ENCODE results near the gene PTMS. TPM values are rescaled to one million over a fixed set of nuclear protein-coding genes. Genes with fewer than 3 reads are reported as not detected.
A peak's percentile ranks its signal among the peaks of the same experiment; 100 is the strongest.

The PTMS gene
- 100 to 1,000 TPM; 105 to 853 (median 140) TPM for total RNA-seq

GRCh38 chr12:6765634-6766581 lies at the start of gene PTMS:
PTMS (plus strand) TSS chr12:6766363; CDS start chr12:6766706, 343 bp downstream.
- H3K4me1 ChIP-seq: peaks cover 0 to 4% of the 10 kb centered on the region in 2 donors
- H3K4me3 ChIP-seq: peak within 1 kb of the TSS; percentile 72 to 79
- no peaks in the 10 kb centered on the region for H3K9me3 ChIP-seq
- H3K27me3 ChIP-seq: no peaks in the 10 kb centered on the region
- peak in 1 of 4 experiments; percentile 13 for TF ChIP-seq CTCF (IDR thresholded peaks at IDR 0.05)
- TF ChIP-seq POLR2A (IDR thresholded peaks at IDR 0.05): peak; percentile 79 to 94
- H3K36me3 ChIP-seq: no peaks in the 10 kb centered on the region
- H3K27ac ChIP-seq: peak within 1 kb of the TSS; percentile 97 to 98
- peak; percentile 93 to 96 for DNase-seq
- intact Hi-C loops (cut with DNase I; ENCODE audit: low total_unique reads): no loop called here

- intact Hi-C loops (cut with DNase I; ENCODE audit: low total_unique reads): no loop called here
- Histone ChIP-seq H3K36me3 (no peaks in the 10 kb centered on the region), H3K4me1 (no peaks in the 10 kb centered on the region), H3K4me3 (no peak overlapping the region), H3K27me3 (no peaks in the 10 kb centered on the region), H3K9me3 (no peaks in the 10 kb centered on the region), H3K27ac (no peak overlapping the region)
- TF ChIP-seq CTCF (IDR thresholded peaks at IDR 0.05) (no peak), POLR2A (IDR thresholded peaks at IDR 0.05) (no peak)
- no peak for DNase-seq
Observed at GRCh38 chr12:6716874-6717437, 49.2 kb upstream of the PTMS start.

GRCh38 chr12:6722863-6723262 lies 43.3 kb upstream of the PTMS start:
- no peaks in the 10 kb centered on the region for H3K36me3 ChIP-seq
- DNase-seq: no peak
- no peak for TF ChIP-seq CTCF (IDR thresholded peaks at IDR 0.05)
- no peak for TF ChIP-seq POLR2A (IDR thresholded peaks at IDR 0.05)
- no peak overlapping the region for H3K27ac ChIP-seq
- no peak overlapping the region for H3K4me3 ChIP-seq
- intact Hi-C loops (cut with DNase I; ENCODE audit: low total_unique reads): no loop called here
- H3K9me3 ChIP-seq: no peaks in the 10 kb centered on the region
- H3K27me3 ChIP-seq: no peaks in the 10 kb centered on the region
- H3K4me1 ChIP-seq: no peaks in the 10 kb centered on the region

- no peaks in the 10 kb centered on the region for H3K4me1 ChIP-seq
- H3K4me3 ChIP-seq: peak within 1 kb of the TSS; percentile 64 to 79
- TF ChIP-seq CTCF (IDR thresholded peaks at IDR 0.05) (no peak), POLR2A (IDR thresholded peaks at IDR 0.05) (peak in 1 of 2 donors; percentile 67)
- no peaks in the 10 kb centered on the region for H3K36me3 ChIP-seq
- H3K9me3 ChIP-seq: no peaks in the 10 kb centered on the region
- peak; percentile 97 to 98 for DNase-seq
- intact Hi-C loops (cut with DNase I; ENCODE audit: low total_unique reads): no loop called here
- H3K27me3 ChIP-seq: no peaks in the 10 kb centered on the region
- peak within 1 kb of the TSS; percentile 77 to 87 for H3K27ac ChIP-seq
Observed at GRCh38 chr12:6723607-6724408, 42.4 kb upstream of the PTMS start, which contains the start of gene COPS7A. COPS7A (plus strand) TSS chr12:6724046; CDS start chr12:6724657, 611 bp downstream.
